Stimulated activated CD8-positive, alpha-beta memory T cell treated with anti-CD3 and anti-CD28 coated beads, Interleukin-12 subunit alpha, Interleukin-12 subunit beta, amount 100 ng/mL, for 4 hours (primary cell): ENCODE data around the gene JPH3.

ENCODE experiments used
- DNase-seq: peaks from one replicate; pipeline ENCODE4 v3.0.0-alpha.2; 2020; ENCODE audit warnings: low read depth

Gene JPH3

GRCh38 chr16:87602001-87602775 lies at the start of gene JPH3:
TSS of gene JPH3 (plus strand) at chr16:87602508. CDS start at chr16:87603147, 639 bp downstream.
- no peak for DNase-seq

- no peak for DNase-seq
Observed at GRCh38 chr16:87552772-87553573, 49.3 kb upstream of the JPH3 start.

DNA sequence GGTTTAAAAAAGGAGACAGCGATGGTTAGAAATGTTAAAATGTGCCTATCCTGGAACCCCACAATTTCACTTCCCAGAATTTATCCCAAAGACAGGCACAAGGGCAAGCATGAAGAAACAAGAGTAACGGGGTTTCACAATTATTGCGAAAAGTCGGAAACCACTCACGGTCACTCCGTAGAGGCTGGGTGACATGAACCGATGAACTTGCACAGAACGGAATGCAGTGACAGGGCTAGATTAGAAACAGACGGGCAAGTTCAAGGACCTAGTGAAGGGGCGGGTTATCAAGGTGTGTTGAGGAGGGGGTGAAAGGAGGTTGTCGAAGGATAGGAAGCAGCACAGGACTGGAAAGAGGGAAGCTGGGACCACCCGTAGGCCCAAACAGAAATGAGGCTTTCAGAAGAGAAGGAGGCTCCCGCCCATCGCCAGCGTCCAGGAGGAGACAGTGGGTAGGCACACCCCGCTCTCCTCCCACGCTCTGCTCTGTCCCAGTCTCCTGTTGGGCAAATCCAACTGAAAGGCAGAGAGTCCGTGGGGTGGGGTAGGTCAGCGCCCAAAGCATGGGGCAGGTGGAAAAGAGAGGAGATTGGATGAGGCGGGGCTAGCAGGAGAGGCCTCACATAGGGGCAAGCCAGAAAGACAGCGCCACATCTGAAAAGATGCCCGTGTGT lies 47.4 kb upstream of the JPH3 start:
- DNase-seq, result no peak

GRCh38 chr16:87555647-87556046 lies 46.7 kb upstream of the JPH3 start:
- DNase-seq, result no peak

GRCh38 chr16:87556941-87557459 lies 45.3 kb upstream of the JPH3 start:
- DNase-seq, result no peak

GRCh38 chr16:87558682-87559081 lies 43.6 kb upstream of the JPH3 start:
- no peak for DNase-seq

DNA sequence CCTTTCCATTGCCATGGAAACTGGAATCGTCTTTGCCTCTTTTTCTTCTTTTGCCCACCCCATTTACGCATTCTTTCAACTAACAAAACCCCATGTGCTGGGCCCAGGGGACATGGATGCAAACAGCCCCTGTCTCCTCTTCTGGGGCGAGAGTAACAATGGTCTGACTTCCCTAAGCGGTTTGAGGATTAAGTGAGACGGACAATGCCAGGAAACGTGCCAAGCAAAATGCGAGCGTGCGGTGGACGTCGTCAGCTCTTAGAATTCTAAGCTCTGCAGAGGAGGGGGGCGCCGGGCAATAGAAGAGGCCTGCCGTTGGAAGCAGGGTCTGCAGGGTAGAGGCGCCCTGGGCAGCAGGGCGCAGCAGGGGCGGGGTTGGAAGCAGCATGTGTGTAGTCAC lies 42.4 kb upstream of the JPH3 start:
- no peak for DNase-seq

DNA sequence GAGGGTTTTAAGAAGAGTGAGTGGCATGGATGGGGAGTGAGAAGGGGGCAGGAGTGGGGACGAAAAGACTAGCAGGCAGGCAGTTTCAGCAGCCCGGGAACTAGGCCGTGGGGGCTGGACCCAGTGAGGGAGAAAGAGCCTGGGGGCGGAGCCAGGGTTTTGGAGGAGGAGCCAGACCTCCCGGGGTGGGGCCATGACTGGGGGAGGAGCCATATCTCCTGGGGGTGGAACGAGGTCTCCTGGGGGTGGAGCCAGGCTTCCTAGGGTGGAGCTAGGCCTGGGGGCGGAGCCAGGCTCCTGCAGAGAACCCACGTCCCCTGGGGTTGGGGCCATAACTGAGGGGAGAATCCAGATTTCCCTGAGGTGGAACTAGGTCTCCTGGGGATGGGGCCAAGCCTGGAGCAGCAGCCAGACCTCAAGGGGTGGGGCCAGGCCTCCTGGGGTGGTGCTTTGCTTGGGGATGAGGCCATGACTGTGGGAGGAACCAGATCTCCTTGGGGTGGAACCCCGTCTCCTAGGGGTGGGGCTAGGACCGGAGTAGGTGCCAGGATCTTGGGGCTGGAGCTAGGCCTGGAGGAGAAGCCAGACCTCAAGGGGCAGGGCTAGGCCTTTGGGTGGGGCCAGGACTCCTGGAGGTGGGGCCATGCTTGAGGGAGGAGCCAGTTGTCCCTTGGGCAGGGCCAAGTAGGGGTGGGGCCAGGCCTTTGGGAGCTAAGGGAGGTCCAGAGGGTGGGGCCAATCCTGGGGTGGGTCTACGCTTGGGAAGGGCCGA lies 41.7 kb upstream of the JPH3 start:
- no peak for DNase-seq

GRCh38 chr16:87561200-87562105 lies 40.9 kb upstream of the JPH3 start:
- DNase-seq, result no peak

DNA sequence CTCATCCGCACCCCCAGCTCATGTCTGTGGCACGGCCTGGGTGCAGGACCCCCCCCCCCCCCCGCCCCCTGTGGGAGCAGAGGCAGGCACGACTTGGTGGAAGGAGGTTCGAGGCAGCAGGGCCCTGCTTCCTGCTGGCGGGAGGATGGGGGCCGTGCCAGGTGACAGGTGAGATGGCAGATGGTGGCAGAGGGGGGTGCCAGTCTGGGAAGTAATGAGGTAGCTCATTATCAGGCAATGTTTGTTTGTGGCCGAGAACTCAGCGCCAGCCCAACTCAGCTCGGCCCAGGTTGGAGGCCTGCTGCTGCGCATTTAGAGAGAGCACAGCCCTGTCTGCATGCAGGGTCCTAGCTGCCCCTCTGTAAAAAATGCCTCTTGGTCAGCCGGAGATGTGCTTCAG lies 40.1 kb upstream of the JPH3 start:
- no peak for DNase-seq

DNA sequence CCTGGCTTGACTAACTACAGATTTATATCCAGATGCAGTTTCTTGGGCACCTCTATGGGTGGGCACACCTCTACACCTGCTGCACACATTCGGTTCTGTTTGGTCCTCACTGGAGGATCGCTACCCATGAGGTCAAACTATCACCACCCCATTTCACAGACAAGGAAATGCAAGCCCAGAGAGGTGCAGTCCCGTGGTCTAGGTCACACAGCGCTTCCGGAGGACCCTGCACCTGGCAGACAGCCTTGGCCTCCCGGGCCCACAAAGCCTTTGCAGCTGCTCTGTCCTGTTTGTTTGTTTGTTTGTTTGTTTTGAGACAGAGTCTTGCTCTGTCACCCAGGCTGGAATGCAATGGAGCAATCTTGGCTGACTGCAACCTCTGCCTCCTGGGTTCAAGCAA lies 39.3 kb upstream of the JPH3 start:
- no peak for DNase-seq

DNA sequence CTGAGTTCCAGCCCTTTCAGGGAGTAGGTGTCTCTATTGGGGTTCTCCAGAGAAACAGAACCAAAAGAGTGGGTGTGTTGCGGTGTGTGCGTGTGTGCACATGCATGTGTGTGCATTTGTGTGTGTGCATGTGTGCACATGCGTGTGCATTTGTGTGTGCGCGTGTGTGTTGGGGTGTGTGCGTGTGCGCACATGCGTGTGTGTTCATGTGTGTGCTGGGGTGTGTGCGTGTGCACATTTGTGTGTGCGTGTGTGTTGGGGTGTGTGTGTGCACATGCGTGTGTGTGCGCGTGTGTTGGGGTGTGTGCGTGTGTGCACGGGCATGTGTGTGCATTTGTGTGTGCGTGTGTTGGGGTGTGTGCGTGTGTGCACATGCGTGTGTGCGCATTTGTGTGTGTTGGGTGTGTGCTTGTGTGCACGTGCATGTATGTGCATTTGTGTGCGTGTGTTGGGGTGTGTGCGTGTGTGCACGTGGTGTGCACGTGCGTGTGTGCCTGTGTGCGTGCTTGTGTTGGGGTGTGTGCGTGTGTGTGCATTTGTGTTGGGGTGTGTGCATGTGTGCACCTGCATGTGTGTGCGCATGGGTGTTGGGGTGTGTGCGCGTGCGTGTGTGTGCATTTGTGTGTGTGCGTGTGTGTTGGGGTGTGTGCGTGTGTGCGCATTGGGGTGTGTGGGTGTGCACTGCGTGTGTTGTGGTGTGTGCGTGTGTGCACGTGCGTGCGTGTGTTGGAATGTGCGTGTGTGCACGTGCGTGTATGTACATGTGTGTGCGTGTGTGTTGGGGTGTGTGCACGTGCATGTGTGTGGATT lies 38.4 kb upstream of the JPH3 start:
- no peak for DNase-seq

DNA sequence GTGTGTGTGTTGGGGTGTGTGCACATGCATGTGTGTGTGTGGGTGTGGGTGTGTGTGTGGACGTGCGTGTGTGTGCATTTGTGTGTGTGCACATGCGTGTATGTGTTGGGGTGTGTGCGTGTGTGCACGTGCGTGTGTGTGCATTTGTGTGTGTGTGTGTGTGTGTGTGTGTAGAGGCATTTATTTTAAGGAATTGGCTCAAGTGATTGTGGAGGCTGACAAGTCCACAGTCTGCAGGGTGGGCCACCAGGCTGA lies 37.9 kb upstream of the JPH3 start:
- no peak for DNase-seq

DNA sequence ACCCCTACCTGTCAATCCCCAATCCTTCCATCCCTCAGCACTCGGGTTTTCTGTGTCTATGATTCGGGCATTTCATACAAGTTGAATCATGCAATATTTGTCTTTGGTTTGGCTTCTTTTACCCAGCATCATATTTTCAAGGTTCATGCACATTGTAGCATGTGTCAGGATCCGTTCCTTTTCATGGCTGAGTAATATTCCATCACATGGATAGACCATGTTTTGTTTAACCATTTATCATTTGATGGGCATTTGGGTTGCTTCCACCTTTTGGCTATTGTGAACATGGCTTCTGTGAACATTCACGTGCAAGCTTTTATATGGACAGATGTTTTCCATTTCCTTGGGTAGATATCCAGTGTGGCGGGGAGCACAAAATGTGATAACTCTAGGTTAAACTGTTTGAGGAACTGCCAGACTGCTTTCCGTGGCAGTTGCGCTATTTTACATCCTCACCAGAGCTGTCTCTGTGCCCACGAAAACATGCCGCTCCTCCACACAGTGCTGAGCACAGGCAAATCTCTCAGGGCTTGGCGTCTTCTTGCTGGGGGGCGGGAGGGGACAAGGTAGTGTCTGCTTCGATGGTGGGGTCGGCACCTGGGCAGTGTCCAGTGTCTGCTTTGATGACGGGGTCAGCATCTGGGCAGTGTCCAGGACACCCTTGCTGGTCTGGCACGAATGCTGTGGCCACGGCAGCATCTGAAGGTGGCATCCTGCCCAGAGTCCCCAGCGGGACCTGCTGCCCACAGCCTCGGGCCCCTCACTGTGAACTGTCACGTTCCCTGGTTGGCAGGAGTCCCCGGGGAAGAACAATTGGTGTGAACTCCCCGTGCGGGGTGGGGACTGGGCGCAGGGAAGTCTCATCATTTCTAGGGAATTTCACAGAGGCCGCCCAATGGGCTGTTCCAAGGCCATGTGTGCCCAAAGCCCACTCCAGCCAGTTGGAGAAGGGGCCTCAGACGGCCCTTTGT lies 32.4 kb upstream of the JPH3 start:
- no peak for DNase-seq

DNA sequence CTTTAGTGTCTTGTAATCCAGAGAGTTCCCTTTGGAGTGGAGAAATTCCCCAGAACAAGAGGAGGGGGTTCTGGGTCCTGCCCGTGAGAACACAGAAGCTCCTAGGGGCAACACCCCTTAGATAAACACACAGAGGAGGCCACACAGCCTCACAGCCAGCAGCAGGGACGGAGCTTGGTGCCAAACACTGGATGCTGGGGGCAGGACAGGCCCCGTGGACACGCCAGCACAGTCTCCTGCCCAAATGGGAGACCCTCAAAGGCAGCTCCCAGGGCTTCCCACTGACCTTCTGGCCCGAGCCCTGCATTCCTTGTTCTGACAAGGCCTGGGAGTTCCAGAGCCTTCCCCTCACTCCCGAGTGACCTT lies 31.8 kb upstream of the JPH3 start:
- no peak for DNase-seq

DNA sequence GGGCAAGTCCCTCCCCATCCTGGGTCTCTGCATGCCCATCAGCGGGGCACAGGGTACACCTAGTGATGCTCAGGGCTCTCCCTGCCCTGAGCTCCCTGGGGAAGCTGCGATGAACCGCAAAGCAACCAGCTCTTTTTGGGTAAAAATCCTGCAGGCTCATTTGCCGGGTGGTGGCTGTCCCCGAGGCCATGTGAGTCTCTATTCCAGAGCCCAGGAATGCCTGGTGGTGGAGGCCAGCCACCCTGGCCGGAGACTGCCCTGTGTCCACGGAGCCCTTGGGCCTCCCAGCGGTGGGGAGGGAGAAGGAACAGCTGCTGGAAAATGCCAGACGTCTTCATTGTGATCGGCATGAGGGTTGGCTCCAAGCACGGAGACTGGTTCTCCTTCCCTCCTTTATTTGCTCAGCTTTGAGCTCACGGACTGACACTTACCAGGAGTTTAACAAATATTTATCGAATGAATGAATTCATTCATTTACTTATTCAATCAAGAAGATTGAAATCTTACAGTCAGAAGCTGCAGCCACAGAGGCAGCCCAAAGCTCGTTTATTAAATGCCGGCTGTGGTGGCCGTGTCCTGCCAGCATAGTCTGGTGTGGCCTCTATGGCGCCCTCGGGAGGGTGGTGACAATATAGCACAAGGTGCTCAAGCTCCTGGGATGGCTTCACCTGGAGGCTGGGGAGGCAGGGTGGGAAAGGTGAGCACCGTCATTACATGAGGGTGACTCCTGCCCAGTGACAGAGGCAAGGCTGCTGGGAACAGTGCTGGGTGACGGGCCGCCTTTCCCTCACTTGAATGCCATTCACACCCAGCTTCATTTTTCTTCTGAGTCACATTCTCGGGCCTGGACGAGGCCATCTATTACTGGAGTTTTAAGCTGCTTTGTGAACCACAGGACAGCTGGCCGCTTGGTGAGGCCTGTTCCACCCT lies 31.1 kb upstream of the JPH3 start:
- DNase-seq, result no peak

DNA sequence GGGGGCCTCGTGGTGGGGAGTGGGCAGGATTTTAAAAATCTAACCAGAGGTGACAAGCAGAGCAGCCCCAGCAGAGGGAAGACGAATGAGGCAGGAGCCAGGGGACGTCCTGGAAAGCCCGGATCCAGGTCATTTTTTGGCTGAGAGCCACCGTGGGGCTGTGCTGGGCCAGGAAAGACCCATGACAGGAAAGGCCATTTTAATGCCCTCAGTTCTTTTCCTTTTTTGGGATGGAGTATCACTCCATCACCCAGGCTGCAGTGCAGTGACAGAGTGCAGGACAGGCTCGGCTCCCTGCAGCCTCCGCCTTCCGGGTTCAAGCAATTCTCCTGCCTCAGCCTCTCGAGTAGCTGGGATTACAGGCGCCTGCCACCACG lies 30.5 kb upstream of the JPH3 start:
- no peak for DNase-seq

- DNase-seq, result no peak
Observed at GRCh38 chr16:87572959-87573358, 29.3 kb upstream of the JPH3 start.
